Epithelial cell of prostate (primary cell): Measurements from ENCODE around the gene PICK1.

Experiments used
- DNase-seq: peaks from one replicate; pipeline ENCODE4 v3.0.0-alpha.2; 2011; ENCODE audit warnings: low read depth, low spot score
- H3K27ac ChIP-seq: fragments of 450-650 bp; 2 replicates; pipeline ENCODE4 v1.5.1; 2017; ENCODE audit warnings: mild to moderate bottlenecking

The PICK1 gene

GRCh38 chr22:38056969-38057891 is at the start of gene PICK1:
PICK1 (plus strand) TSS chr22:38057404; CDS start chr22:38057810, 406 bp downstream.
- peak within 1 kb of the TSS; percentile 78 for H3K27ac ChIP-seq
- peak; percentile 36 for DNase-seq

DNA sequence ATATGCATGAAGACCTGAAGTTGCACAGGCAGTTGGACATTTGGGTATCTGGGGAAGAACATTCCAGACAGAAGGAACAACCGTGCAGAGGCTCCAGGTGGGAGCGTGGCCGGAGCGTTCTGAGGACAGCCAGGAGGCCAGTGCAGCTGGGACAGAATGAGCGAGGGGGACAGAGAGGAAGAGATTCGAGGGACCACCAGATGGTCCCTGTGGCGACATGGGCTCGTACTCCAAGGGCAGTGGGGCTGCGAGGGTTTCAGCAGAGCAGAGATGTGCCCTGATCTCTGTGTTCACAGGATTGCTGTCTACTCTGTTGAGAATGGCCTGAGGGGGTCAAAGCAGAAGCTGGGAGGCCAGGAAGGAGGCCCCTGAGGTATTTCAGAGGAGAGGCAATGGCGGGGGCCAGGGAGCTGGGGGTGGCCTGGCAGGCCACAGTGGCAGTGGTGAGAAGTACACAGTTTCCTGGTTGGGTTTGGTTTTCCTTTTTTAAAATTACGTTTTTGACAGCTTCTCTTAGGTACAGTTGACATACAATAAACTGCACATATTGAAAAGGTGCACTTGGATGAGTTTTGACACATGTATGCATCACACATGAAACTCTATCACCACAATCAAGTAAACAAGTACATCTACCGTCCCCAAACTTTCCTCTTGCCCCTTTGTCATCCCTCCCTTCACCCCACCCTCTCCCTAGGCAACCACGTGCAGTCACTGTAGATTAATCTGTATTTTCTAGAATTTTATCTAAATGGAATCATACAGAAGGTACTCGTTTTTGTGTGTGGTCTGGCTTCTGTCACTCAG is 48.0 kb upstream of the PICK1 start:
- no peak for DNase-seq
- no peak overlapping the region for H3K27ac ChIP-seq

GRCh38 chr22:38012604-38013072 is 44.6 kb upstream of the PICK1 start:
- H3K27ac ChIP-seq = peak overlapping the region; percentile 19
- DNase-seq = no peak

DNA sequence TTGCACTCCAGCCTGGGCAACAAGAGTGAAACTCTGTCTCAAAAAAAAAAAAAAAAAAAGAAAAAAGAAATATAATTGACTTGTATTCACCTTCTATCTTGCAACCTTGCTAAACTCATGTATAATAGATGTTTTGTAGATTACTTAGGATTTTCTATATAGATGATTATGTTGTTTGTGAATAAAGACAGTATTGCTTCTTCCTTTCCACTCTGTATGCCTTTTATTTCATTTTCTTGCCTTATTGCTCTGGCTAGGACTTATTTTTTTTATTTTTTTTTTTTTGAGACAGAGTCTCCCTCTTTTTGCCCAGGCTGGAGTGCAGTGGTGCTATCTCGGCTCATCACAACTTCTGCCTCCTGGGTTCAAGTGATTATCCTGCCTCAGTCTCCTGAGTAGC is 43.1 kb upstream of the PICK1 start:
- DNase-seq = no peak
- no peak overlapping the region for H3K27ac ChIP-seq

DNA sequence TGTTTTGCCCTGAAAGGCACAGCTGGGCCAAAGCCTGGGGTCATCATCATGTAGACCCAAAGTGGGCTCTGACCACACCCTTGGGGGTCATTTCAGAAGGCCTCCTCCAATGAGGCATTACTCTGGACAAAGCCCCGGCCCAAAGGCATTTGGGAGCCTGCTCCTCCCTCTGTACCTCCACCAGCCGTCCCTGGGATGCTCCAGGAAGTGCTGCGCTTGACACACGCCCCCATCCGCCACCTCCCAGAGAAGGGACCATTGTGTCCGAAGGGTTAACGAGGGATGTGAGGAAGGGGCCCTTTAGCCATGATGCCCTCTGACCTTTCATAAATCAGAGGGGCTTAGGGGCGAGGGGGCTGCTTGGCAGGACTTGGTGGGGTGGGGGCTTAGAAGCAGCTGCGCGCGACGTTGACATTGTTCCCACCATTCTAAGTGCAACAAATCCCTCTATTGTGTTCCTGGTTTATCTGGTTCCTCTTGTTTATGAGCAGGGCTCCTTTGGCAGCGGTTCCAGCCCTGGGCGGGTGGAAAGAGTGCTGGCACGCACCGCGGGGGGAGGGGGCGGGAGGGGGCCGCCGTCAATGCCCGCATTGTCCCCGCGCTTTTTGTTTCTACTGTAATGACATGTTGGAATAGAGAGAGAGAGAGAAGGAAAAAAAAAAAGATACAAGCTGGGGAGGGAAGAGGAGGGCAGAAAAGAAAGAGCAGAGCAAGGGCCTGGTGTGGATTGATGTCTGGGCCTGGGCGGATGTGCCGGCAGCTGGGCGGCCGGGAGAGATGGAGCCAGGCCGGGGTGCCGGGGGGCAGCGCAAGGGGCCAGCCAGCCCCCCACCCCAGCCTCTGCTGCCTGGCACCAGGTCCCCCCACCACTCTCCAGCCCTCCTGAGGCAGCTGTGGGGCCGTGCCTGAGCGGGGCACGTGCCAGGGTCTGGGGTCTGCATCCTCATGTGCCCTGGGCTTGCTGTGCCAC is 40.7 kb upstream of the PICK1 start:
- H3K27ac ChIP-seq = peak overlapping the region; percentile 8
- DNase-seq = no peak

DNA sequence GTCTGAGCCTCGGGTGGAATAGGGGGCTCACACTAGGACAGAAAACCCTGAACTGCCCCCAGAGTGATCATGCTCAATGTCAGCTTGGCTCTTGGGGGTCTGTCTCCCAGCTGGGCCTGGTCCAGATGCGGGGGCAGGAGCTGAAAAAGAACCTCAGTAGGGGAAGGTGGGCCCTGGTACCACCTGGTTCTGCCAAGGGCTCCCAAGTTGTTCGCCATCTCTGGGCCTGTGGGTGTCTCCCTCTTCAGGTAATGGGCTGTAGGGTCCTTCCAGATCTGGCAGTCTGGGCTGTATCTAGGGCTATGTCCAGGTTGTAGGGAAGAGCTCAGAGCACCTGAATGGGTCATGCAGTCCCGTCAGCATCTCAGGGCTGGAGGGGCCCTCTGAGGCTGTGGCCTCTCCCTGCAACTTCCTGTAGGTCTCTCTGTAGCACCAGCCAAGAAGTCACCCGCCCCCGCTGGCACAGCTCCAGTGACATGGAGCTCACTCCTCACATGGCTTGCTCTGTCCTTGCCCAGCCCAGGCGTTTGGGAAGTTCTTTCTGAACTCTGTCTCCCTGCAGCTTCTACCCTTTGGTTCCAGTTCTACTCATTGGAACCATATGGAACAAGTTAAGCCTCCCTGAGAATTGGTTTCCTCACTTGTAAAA is 39.8 kb upstream of the PICK1 start:
- peak overlapping the region; percentile 8 for H3K27ac ChIP-seq
- no peak for DNase-seq

DNA sequence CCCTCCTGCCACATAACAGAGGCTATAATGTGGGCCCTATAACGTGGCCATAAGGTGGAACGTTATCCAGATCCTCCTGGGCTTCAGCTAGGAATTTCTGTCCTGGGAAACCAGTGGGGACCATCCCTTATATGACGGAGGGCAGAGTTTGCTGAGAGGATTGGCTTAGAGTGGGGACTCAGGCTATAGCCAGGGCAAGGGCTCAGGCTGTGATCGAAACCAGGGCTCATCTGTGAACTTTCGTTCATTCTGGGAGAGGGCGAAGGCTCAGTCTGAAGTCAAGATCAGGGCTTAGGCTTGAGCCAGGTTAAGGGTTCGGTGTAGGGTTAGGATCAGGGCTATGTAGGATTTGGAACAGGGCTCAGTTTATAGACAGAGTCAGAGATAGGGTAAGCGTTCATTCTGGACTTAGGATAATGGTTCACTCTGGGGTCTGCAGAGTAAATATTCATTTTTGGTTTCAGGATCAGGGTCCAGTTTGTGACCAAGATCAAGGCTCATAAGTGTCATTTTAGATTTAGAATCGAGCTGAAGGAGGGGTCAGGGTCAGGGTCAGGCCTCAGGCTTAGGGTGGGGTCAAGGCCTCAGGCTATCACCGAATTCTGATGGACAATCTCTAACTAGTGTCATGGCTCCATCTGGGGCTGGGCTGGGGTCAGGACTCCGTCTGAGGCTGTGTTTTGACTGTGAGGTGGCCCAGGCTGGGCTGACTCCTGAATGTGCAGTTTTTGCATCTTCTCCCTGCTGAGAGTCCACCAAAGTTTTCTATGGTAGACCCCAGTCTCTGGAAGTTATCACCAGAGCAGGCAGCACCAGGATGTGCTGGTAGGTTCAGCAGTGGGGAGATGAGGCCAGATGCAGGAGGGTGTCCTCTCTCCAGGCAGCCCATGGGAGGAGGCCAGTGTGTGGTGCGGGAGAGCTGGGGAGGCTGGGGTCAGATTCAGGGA is 39.0 kb upstream of the PICK1 start:
- no peak for DNase-seq
- H3K27ac ChIP-seq = no peak overlapping the region

DNA sequence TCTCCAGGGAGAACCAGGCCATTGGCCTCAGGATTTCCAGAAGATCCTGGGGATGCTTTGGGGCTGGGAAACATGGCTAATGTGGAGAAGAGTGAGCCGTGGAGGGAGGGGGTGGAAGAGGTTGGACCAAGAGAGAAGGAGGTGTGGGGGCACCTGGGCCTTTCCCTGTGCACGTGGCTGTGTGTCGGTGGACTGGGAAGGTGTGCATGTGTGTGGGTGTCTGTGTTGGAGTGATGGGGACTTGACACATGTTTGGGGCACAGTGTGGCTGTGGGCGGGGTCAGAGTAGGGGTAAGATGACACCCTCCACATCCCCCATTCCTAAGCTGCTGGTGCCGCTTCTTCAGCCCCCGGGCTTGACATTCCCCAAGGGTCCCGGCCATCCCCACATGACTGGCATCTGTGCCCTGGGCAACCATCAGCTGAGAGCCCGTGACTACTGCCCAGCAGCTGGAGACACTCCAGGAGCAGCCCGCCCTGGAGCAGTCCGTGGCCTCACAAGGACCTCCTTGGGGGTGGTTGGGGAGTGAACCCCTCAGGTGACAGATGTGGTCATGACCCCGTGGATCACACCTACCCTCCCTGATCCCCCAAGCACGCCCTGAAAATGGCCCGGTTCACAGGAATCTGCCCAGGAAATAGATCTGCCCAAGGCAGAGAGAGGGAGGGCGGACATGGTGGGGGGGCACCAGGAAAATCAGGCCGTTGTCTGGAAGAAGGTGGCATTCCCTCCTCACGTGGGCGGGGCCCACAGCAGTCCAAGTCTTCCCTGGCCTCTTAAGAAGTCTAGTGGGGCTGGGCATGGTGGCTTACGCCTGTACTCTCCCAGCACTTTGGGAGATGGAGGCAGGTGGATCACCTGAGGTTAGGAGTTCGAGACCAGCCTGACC is 38.0 kb upstream of the PICK1 start:
- no peak for DNase-seq
- no peak overlapping the region for H3K27ac ChIP-seq

GRCh38 chr22:38021206-38021605 is 36.0 kb upstream of the PICK1 start:
- DNase-seq = no peak

DNA sequence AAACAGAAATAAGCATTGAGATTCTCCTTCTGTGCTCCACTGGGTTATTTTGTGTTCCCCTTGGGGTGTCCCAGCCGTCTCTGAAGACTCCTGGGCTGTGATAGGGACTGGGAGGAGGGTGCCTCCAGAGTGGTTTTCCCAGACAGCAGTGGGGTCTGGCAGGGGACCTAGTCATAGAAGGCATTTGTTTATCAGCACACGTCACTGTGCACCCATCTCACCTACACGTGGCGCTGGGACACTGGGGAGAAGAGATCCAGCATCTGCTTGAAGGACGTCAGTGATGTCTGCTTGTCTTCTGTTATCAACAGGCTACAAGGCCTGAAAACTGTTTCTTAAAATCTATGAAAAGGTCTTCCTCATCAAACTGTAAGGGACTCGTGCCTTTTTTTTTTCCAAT is 34.2 kb upstream of the PICK1 start:
- no peak for DNase-seq
- no peak overlapping the region for H3K27ac ChIP-seq

More at GRCh38 chr22:38021206-38021605, 36.0 kb upstream of the PICK1 start:
- no peak overlapping the region for H3K27ac ChIP-seq

DNA sequence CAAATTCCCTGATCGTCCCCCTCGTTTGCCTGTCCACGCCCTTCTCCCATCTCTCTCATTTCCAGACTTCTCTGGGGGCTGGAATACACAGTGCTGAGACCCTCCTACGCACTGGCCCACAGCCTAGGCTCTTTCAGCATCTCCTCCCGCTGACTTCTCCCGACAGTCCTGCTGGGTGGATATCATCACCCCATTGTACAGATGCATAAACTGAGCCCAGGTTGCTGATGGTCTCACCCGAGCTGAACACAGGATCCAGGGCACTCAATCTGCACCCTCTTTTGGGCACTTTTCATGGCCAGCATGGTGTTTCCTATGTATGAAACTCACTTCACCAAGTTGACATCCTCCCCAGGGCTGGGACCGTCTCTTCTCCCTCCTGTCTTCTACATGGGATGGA is 31.7 kb upstream of the PICK1 start:
- DNase-seq = no peak
- H3K27ac ChIP-seq = no peak overlapping the region

DNA sequence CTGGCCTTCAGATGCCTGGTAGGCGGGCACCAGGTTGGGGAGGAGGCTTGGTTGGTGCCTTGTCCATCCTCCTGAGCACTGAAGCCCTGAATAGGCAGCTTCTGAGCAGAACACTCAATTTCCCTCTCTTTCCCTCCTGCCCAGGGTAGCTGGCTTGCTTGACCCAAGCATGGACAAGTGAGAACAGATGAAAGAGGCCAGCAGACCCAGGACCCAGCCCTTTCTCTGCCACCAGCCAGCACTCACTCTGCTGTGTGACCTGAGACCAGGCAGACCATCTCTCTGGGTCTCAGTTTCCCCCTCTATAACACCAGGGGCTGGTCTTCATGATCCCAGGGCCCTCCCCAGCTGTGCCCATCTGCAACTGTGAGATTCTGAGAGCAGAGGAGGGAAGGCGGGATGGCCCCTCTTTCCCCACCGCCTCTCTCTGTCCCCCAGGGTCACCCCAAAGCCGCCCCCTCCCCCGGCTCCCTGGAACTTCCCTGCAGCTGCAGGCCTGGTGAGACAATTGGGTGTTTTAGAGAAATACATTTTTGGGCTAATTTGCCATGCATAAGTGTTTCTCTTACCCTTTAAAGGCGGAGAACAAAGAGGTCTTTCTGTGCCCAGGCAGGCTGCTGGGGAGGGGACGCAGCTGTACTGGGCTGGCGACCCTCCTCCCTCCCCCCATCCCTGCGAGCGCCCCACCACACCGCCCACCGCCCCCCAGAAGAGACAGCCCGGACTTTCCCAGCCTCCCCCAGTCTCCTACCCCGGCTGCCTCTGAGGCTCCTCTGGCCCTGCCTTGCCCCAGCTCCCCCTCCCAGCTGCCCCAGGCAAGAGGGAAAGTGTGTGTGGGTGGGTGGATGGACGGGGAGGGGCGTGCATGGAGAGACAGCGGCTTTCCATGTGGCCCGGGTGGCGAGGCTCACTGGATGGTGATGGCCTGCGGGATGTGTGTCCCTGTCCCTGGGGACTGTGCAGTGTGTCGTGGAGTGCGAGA is 30.8 kb upstream of the PICK1 start:
- no peak for DNase-seq
- no peak overlapping the region for H3K27ac ChIP-seq

GRCh38 chr22:38027487-38027886 is 29.7 kb upstream of the PICK1 start:
- no peak overlapping the region for H3K27ac ChIP-seq

DNA sequence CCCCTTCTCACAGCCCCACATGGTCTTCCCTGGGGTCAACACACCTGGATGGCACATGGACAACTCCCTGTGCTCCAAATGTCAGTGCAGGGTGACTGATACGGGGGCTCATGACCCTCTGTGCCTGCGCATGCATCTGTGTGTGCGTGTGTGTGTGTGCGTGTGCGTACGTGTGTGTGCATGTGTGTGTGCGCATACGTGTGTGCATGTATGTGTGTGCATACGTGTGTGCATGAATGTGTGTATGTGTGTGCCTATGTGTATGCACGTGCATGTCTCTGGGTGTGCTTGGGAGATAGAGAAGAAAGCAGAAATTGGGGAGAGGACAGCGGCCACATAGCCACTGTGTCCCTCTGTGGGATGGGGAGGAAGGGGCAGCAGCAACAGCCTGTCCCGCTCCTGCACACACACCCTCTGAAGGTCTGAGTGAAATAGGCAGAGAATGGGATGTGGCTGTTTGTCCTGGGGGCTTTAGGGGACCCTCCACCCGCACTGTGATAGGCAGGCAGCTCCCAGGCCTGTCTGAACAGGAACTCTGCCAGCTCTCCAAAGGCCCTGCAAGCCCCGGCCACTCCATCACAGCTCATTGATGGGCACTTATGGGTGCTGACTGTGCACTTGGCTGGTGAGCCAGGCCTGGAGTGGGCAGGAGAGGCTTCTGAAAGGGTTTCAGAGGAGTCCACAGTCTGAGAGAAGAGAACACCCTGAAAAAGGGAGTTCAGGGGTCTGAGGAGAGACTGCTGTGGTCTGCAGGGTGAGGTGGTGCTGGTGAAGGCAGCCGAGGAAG is 28.7 kb upstream of the PICK1 start:
- H3K27ac ChIP-seq = no peak overlapping the region

More at GRCh38 chr22:38027487-38027886, 29.7 kb upstream of the PICK1 start:
- no peak for DNase-seq

DNA sequence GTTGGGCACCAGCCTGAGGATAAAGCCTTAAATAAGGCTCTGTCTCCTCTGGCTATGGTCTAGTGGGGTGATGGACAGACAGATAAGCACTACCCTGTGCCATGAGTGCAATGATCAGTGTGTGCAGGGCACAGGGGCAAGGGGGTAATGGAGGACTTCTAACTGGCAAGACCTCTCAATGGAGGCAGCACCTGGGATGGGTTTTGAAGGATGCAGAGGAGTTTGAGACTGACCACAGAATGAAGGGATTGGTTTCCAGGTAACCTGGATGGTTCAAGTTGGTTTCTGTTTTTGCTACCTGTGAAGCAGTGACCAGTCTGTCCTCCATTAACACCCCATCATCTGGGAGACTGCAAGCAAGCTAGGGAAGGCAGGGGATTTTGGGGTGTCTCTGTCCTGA is 27.8 kb upstream of the PICK1 start:
- no peak for DNase-seq
- no peak overlapping the region for H3K27ac ChIP-seq

More for the DNA sequence above, 28.7 kb upstream of the PICK1 start:
- DNase-seq = no peak
